GM18498 (cell line): ENCODE measurements around the gene ALG11.
"Not testable (repeated sequence)": the region's sequence is repeated elsewhere in the genome, so short reads cannot be mapped to it uniquely, and the experiment has no call there.

Experiments
- ATAC-seq: cut with Tn5 transposase; IDR thresholded peaks from one replicate; pipeline ENCODE4 v1.9.1; 2021; ENCODE audit warnings: mild to moderate bottlenecking, moderate library complexity; ENCODE audit not compliant: unreplicated experiment

The ALG11 gene, protein sequence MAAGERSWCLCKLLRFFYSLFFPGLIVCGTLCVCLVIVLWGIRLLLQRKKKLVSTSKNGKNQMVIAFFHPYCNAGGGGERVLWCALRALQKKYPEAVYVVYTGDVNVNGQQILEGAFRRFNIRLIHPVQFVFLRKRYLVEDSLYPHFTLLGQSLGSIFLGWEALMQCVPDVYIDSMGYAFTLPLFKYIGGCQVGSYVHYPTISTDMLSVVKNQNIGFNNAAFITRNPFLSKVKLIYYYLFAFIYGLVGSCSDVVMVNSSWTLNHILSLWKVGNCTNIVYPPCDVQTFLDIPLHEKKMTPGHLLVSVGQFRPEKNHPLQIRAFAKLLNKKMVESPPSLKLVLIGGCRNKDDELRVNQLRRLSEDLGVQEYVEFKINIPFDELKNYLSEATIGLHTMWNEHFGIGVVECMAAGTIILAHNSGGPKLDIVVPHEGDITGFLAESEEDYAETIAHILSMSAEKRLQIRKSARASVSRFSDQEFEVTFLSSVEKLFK

GRCh38 chr13:52011632-52012511, at the start of gene ALG11:
ALG11 (plus strand) TSS chr13:52012398; CDS start chr13:52012419, 21 bp downstream.
- ATAC-seq, result peak; percentile 100

DNA sequence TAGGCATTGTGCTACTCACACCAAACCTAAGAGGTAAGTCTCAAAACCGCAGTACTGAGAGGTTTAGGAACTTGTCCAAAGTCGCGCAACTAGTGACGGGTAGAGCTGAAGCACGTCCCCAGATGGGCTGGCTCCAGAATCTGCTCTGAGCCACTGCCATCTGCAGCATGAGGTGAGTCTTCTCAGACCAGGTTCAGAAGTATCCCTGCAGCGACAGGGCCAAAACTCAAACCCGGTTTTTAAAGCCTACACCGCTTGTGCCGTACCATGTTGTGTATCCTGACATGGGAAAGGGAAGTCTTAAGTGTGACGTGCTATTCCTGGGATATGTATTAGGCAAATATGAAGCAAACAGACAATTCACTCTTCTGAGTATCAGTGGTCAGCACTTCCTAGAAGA, 46.0 kb upstream of the ALG11 start:
- no peak for ATAC-seq

GRCh38 chr13:51967482-51968446, 44.4 kb upstream of the ALG11 start:
- ATAC-seq, result no peak

DNA sequence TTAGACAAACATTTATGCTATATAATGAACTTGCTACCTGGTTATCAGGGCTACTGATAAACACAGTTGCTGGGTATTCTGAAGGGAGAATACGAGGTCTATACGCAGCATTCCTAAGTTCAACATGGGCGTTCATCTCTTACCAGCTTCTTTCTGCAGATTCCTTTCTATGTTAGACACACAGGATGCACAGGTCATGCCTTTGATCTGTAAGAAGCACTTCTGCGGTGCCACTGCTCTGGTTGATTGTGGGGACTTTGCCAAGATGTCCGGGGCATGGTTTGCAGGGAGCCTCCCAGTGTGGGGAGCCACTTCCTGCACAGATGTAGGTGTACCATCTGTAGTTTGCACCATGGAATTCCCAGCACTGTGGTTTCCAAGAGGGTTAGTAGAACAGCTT, 41.8 kb upstream of the ALG11 start:
- ATAC-seq, result no peak

DNA sequence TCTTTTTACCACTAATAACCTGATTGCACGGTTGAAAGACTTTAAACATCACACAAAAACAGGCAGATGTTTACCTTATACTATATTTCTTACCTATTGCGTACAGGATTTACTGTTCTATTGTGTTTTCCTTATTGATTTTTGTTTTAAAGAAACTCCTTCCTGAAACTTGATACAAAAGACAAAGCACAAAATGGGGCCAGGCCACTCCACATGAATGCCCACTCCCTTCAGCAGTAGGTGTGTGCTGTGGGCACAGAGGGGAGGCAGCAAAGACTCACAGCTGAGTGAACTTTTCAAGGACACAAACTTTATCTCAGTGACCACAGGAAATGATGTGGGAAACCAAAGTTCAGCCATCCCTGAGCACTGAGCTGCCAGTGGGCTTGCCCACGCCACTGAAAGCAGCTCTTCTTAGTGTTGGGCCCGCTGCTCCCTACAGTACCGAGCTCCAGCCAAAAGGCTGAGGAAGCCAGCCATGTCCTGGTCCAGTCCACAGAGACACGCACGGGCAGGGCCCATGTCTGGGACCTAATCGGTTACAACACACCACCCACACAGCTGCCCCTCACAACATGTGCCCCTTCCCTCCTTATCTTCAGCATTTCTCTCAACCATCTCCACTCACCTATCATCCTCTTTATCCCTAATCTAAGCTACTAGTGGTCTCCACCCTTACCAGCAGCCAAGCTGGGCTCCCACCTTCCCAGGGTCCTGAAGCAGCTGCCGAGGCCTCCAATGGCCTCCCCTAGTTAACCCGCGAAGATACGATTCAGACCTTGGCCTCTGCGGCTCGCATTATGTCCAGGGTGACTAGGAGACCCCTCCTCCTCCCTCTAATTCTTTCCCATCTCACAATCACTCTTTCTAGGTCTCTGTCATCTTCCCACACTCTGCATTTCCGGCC, 40.4 kb upstream of the ALG11 start:
- ATAC-seq, result no peak

- ATAC-seq, result no peak
Observed at GRCh38 chr13:51974482-51974881, 37.7 kb upstream of the ALG11 start.

DNA sequence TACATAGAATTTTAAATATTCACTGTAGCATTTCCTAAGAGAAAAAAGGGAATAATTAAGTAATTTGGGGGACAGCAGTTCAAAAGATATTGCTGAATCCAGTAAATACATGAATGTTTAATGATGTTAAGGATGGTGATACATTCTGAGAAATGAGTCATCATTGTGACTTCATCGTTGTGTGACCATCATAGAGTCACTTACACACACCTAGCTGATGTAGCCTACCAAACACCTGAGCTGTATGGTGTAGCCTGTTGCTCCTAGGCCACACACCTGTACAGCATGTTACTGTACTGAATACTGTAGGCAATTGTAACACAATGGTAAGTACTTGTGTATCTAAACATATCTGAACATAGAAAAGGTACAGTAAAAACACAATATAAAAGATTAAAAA, 35.8 kb upstream of the ALG11 start:
- no peak for ATAC-seq

GRCh38 chr13:51976890-51977289, 35.3 kb upstream of the ALG11 start:
- ATAC-seq, result no peak

DNA sequence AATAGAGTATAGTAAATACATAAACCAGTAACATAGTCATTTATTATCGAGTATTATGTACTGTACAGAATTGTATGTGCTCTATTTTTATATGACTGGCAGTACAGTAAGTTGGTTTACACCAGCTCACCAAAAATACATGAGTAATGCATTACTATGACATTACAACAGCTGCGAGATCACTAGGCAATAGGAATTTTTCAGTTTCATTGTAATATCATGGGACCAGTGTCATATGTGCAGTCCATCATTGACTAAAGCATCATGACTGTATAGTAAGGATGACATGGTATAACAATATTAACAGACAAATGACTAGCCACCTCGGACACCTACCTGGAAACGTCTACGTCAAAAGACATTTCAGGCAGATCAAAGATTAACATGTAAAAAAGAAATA, 34.6 kb upstream of the ALG11 start:
- no peak for ATAC-seq

DNA sequence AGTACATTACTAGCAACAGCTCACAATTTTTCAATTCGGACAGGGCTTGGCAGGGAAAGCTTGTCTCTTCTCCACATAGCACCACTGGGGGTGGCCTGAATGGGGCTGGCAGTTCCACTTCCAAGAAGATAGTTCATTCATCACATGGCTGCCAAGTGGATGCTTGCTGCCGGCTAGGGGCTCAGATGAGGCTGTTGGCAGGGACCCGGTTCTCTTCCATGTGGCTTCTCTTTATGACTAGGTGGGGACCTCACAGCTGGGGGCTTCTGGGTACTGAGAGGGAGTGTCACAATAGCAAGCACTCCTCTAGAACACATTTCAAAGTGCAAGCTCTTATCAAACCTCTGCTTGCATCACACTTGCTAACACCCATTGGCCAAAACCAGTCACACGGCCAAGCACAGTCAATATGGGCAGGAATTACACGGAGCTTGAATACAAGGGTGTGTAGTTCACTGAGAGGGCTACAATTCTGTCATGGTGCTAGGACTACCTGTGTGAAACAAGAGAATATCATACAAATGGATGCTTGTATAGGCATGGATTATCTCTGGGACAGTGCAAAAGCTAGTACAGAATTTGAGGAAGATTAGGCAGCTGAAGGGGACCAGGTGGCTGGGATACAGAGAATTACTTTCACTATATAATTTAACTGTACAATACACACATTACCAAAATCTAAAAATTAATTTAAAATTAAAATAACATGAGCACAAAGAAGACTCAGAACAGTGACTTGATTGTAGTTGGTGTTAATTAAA, 33.2 kb upstream of the ALG11 start:
- no peak for ATAC-seq

DNA sequence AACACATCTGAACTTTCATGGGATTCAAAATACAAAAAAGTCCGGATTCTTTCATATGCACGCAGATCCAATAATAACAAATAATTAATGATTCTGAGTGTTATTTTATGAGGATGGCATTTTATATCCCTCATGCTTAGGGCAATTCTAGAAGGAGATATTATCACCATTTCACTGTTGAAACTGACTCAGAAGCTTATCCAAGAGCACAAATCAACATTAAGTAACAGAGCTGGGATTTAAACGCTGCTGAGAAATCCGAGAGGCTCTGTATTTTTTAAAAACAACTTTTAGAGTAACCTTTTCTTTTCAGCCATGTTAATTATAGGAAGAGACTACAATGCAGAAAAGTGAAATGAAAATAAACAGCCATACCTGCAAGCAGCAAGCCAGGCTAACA, 31.3 kb upstream of the ALG11 start:
- no peak for ATAC-seq

- ATAC-seq, result no peak
Observed at GRCh38 chr13:51981355-51981754, 30.8 kb upstream of the ALG11 start.

GRCh38 chr13:51983292-51983691, 28.9 kb upstream of the ALG11 start:
- not testable (repeated sequence) for ATAC-seq

DNA sequence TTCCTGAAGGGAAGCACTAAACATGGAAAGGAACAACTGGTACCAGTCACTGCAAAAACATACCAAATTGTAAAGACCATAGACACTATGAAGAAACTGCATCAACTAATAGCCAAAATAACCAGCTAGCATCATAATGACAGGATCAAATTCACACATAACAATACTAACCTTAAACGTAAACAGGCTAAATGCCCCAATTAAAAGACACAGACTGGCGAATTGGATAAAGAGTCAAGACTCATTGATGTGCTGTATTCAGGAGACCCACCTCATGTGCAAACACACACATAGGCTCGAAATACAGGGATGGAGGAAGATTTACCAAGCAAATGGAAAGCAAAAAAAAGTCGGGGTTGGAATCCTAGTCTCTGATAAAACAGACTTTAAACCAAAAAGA, 27.3 kb upstream of the ALG11 start:
- not testable (repeated sequence) for ATAC-seq

- no peak for ATAC-seq
Observed at GRCh38 chr13:51988988-51989618, 23.1 kb upstream of the ALG11 start.

- ATAC-seq, result no peak
Observed at GRCh38 chr13:51993713-51994112, 18.5 kb upstream of the ALG11 start.

GRCh38 chr13:51995677-51996551, 16.3 kb upstream of the ALG11 start:
- ATAC-seq, result no peak
